ENCODE data around the gene ZNF778. TPM values are rescaled to one million over a fixed set of nuclear protein-coding genes. Genes with fewer than 3 reads are reported as not detected.
A peak's percentile ranks its signal among the peaks of the same experiment; 100 is the strongest.

The ZNF778 gene
- total and polyA plus RNA-seq, 2 of the 13 experiments (the other 11 are each of a cell fraction or from before 2014, with no cell fraction given) = 3.8 to 7.2 TPM

- peak; percentile 80 for TF ChIP-seq ZNF687 (CRISPR knock-in tag; IDR thresholded peaks at IDR 0.05)
- peak; percentile 78; the same call in 1 of the 2 replicates for TF ChIP-seq ATF7-NPFF (CRISPR knock-in tag; IDR thresholded peaks at IDR 0.05; ENCODE audit: low read depth)
- peak; percentile 95 for TF ChIP-seq SPEN (CRISPR knock-in tag; IDR thresholded peaks at IDR 0.05; ENCODE audit: low read depth)
- TF ChIP-seq, protein P1, sequence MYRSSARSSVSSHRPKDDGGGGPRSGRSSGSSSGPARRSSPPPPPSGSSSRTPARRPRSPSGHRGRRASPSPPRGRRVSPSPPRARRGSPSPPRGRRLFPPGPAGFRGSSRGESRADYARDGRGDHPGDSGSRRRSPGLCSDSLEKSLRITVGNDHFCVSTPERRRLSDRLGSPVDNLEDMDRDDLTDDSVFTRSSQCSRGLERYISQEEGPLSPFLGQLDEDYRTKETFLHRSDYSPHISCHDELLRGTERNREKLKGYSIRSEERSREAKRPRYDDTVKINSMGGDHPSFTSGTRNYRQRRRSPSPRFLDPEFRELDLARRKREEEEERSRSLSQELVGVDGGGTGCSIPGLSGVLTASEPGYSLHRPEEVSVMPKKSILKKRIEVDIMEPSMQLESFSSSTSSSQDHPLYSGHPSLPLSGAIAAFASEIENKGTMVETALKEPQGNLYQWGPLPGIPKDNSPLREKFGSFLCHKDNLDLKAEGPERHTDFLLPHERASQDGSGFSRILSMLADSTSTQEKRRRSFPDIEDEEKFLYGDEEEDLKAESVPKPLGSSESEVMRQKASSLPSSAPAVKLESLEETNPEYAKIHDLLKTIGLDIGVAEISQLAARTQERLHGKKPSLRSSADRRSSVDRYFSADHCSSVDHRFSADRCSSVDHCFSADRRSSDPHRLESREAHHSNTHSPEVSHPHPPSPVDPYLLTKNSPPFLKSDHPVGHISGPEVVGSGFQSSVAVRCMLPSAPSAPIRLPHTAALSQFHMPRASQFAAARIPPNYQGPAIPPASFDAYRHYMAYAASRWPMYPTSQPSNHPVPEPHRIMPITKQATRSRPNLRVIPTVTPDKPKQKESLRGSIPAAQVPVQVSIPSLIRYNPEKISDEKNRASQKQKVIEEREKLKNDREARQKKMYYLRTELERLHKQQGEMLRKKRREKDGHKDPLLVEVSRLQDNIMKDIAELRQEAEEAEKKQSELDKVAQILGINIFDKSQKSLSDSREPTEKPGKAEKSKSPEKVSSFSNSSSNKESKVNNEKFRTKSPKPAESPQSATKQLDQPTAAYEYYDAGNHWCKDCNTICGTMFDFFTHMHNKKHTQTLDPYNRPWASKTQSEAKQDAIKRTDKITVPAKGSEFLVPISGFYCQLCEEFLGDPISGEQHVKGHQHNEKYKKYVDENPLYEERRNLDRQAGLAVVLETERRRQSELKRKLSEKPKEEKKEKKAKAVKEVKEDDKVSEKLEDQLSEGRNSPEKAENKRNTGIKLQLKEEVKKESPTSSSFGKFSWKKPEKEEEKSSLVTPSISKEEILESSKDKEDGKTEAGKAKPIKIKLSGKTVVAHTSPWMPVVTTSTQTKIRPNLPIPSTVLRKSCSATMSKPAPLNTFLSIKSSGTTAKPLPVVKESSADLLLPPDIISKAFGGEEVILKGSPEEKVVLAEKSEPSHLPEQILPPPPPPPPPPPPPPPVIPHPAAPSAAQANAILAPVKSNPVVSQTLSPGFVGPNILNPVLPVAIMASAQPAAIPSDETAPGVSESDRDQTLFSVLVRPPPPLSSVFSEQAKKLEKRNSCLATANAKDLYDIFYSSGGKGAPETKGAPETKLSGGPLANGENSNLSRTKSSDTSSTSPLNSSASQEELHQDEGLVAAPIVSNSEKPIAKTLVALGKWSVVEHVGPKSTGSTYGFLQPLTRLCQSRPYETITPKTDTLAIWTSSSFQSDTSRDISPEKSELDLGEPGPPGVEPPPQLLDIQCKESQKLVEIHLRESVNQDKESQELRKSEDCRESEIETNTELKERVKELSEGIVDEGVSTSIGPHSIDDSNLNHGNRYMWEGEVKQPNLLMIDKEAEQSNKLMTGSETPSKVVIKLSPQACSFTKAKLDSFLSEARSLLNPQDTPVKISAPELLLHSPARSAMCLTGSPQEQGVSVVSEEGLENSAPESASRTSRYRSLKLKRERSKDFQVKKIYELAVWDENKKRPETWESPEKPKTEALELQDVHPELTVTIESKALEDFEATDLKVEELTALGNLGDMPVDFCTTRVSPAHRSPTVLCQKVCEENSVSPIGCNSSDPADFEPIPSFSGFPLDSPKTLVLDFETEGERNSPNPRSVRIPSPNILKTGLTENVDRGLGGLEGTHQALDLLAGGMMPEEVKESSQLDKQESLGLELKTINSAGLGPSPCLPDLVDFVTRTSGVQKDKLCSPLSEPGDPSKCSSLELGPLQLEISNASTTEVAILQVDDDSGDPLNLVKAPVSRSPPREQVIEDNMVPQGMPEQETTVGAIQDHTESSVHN (CRISPR knock-in tag; IDR thresholded peaks at IDR 0.05) = peak; percentile 95; the same call in 1 of the 2 replicates
- peak; percentile 62 for TF ChIP-seq FOXA3 (CRISPR knock-in tag; IDR thresholded peaks at IDR 0.05)
- TF ChIP-seq REXO4 (CRISPR knock-in tag; IDR thresholded peaks at IDR 0.05; ENCODE audit: borderline replicate concordance) = 0 out of 2 replicates have a peak, but pooled peaks have one; percentile 59
- peak; percentile 79 for TF ChIP-seq TEAD3 (CRISPR knock-in tag; optimal IDR thresholded peaks at IDR 0.05; ENCODE audit: borderline replicate concordance)
- TF ChIP-seq, protein P2, sequence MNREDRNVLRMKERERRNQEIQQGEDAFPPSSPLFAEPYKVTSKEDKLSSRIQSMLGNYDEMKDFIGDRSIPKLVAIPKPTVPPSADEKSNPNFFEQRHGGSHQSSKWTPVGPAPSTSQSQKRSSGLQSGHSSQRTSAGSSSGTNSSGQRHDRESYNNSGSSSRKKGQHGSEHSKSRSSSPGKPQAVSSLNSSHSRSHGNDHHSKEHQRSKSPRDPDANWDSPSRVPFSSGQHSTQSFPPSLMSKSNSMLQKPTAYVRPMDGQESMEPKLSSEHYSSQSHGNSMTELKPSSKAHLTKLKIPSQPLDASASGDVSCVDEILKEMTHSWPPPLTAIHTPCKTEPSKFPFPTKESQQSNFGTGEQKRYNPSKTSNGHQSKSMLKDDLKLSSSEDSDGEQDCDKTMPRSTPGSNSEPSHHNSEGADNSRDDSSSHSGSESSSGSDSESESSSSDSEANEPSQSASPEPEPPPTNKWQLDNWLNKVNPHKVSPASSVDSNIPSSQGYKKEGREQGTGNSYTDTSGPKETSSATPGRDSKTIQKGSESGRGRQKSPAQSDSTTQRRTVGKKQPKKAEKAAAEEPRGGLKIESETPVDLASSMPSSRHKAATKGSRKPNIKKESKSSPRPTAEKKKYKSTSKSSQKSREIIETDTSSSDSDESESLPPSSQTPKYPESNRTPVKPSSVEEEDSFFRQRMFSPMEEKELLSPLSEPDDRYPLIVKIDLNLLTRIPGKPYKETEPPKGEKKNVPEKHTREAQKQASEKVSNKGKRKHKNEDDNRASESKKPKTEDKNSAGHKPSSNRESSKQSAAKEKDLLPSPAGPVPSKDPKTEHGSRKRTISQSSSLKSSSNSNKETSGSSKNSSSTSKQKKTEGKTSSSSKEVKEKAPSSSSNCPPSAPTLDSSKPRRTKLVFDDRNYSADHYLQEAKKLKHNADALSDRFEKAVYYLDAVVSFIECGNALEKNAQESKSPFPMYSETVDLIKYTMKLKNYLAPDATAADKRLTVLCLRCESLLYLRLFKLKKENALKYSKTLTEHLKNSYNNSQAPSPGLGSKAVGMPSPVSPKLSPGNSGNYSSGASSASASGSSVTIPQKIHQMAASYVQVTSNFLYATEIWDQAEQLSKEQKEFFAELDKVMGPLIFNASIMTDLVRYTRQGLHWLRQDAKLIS (CRISPR knock-in tag; IDR thresholded peaks at IDR 0.05) = 0 out of 2 replicates have a peak, but pooled peaks have one; percentile 76
- peak; percentile 94 for TF ChIP-seq RAD21 (CRISPR knock-in tag; IDR thresholded peaks at IDR 0.05)
Measured at GRCh38 chr16:89192186-89192955, 25.1 kb upstream of the ZNF778 start (continued).

All from HepG2 (cell line).